ENCODE results near the gene TFAP2E.
A peak's percentile ranks its signal among the peaks of the same experiment; 100 is the strongest.

Gene TFAP2E

GRCh38 chr1:35619237-35620121 is 46.4 kb downstream of the TFAP2E start:
- in situ Hi-C loops (cut with HindIII; ENCODE audit: low pct_ligation_motif_present, low pct_unique_long_range_greater_than_20kb, low sequenced_read_pairs) = no loop called here
- DNase-seq = no peak

- DNase-seq = no peak
- in situ Hi-C loops (cut with HindIII; ENCODE audit: low pct_ligation_motif_present, low pct_unique_long_range_greater_than_20kb, low sequenced_read_pairs) = no loop called here
Observed at GRCh38 chr1:35622510-35623178, 49.5 kb downstream of the TFAP2E start.

GRCh38 chr1:35623832-35624231 is 50.7 kb downstream of the TFAP2E start:
- no peak for DNase-seq
- in situ Hi-C loops (cut with HindIII; ENCODE audit: low pct_ligation_motif_present, low pct_unique_long_range_greater_than_20kb, low sequenced_read_pairs) = no loop called here

- in situ Hi-C loops (cut with HindIII; ENCODE audit: low pct_ligation_motif_present, low pct_unique_long_range_greater_than_20kb, low sequenced_read_pairs) = no loop called here
- DNase-seq = no peak
Observed at GRCh38 chr1:35629051-35629450, 55.9 kb downstream of the TFAP2E start.

- in situ Hi-C loops (cut with HindIII; ENCODE audit: low pct_ligation_motif_present, low pct_unique_long_range_greater_than_20kb, low sequenced_read_pairs) = no loop called here
- DNase-seq = no peak
Observed at GRCh38 chr1:35631396-35631795, 58.3 kb downstream of the TFAP2E start.

- DNase-seq = no peak
- in situ Hi-C loops (cut with HindIII; ENCODE audit: low pct_ligation_motif_present, low pct_unique_long_range_greater_than_20kb, low sequenced_read_pairs) = no loop called here
Observed at GRCh38 chr1:35633547-35633946, 60.4 kb downstream of the TFAP2E start.

- DNase-seq = peak; percentile 65
- in situ Hi-C loops (cut with HindIII; ENCODE audit: low pct_ligation_motif_present, low pct_unique_long_range_greater_than_20kb, low sequenced_read_pairs) = no loop called here
Observed at GRCh38 chr1:35637401-35637809, 64.3 kb downstream of the TFAP2E start.

- peak; percentile 7 for DNase-seq
Observed at GRCh38 chr1:35640380-35641232, 67.5 kb downstream of the TFAP2E start.

GRCh38 chr1:35641233-35641866 is 68.2 kb downstream of the TFAP2E start, which contains the start of gene PSMB2:
Gene PSMB2, minus strand, starts transcription at chr1:35641526. Its CDS starts 94 bp downstream, at chr1:35641432.
- in situ Hi-C loops (cut with HindIII; ENCODE audit: low pct_ligation_motif_present, low pct_unique_long_range_greater_than_20kb, low sequenced_read_pairs) = no loop called here
- DNase-seq = peak; percentile 95

More at GRCh38 chr1:35640380-35641232, 67.5 kb downstream of the TFAP2E start:
- in situ Hi-C loops (cut with HindIII; ENCODE audit: low pct_ligation_motif_present, low pct_unique_long_range_greater_than_20kb, low sequenced_read_pairs) = no loop called here

- DNase-seq = peak; percentile 38
- in situ Hi-C loops (cut with HindIII; ENCODE audit: low pct_ligation_motif_present, low pct_unique_long_range_greater_than_20kb, low sequenced_read_pairs) = no loop called here
Observed at GRCh38 chr1:35642471-35642955, 69.4 kb downstream of the TFAP2E start.

GRCh38 chr1:35644204-35644603 is 71.1 kb downstream of the TFAP2E start:
- in situ Hi-C loops (cut with HindIII; ENCODE audit: low pct_ligation_motif_present, low pct_unique_long_range_greater_than_20kb, low sequenced_read_pairs) = no loop called here
- no peak for DNase-seq

All from ACHN (cell line).